8988T (cell line): ENCODE measurements around the gene CTCFL.
"Not testable (repeated sequence)": the region's sequence is repeated elsewhere in the genome, so short reads cannot be mapped to it uniquely, and the experiment has no call there.

Source experiments
- DNase-seq: peaks from one replicate; pipeline ENCODE4 v3.0.0; 2011

CTCFL gene

DNA sequence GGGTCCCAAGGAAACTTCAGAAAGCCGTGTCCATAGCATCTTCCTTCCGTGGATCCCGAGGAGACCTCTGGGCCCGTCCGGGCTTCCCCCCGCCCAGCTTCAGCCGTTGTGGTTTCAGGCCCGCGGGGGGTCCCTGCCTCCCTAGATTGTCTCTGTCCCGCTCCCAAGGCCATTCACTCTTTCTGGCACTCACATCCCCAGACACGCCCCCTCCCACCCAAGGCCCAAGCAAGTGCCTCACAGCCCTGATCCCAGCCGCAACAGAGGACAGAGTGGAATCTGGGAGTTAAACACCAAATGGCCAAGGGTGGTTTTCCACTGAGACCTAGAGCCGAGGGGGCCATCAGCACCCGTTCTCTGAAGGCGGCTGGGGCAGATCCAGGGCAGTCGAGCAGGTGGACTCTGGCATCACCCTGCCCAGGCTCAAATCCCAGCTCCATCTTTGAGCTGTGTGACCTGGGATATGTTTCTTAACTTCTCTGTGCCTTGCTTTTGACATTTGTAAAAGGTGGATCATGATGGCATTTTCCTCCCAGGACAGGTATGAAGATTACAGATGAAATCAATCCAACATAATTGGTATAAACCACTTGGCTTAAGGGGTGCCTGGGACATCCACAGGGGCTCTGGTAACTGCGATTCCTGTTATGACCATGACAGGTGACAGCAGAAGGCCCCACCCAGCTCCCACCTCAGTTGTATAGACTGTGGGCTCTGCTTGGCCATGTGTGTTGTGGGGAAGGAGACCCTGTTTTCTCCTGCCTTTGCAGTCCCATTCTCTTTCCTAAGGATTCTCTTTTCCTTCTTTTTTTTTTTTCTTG, 48.1 kb downstream of the CTCFL start:
- DNase-seq, result no peak

DNA sequence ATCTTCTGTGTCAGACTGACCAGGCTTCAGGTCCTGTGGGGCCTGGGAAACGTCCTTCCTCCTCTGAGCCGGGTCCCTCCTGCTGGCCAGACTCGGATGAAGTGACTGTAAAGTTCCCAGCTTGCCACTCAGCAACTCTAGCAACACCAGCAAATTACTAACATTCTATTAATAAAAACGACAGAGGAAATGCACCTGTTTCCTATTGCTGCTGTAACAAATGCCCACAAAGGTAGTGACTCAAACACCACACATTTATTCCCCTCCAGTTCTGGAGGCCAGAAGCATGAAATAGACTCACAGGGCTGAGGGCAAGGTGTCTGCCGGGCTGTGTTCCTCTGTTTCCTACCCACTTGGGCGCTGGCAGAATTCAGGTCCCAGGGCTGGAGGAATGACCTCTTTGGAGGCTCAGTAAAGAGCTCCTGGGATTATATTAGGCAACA, 48.8 kb downstream of the CTCFL start:
- DNase-seq, result no peak

DNA sequence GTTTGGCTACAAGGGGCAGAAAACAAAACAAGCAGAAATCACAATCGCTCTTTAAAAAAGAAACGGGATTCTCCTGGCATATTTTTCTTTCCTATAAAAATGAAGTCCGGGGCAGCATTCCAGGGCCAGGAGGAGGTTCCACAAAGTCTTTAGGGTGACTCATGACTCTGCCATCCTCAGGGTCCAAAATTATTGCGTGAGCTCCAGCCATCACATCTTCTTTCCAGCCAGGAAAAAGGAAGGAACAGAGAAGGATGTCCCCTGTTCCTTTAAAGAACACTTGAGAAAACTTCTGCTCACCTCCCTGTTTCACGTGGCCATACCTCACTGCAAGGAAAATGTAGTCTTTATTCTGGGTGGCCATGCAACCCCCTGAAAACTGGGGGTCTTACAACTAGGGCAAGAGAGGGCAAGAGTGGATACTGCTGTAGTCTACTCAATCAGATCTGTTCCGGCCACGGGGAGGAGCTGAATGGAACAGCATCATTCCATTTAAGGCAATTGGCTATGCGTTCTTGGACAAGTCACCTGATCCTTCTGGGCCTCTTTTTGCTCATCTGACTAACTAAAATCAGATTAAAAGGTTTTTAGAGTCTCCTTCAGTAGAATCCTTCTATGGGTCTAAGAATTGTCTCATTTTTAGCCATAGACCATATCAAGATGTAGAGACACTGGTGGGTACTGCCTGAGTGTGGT, 49.4 kb downstream of the CTCFL start:
- DNase-seq, result no peak

DNA sequence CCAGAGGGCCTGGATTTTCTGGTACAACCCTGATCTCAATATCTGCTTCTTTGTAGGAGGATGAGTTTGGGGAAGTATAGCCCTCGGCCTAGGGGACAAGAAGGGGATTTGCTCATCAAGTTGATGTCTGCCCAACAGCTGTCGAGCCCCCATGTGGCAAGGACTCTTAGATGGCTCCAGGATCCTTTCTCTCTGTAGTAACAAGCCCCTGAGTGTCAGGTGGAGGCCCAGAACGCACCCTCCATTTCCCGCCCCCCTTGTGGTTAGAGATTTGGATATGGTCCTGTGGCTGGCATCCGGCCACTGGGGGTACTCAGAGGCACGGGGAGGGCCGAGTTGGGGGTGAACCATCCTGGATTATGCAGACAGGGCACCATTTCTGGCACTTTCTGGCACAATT, 50.1 kb downstream of the CTCFL start:
- DNase-seq, result no peak

DNA sequence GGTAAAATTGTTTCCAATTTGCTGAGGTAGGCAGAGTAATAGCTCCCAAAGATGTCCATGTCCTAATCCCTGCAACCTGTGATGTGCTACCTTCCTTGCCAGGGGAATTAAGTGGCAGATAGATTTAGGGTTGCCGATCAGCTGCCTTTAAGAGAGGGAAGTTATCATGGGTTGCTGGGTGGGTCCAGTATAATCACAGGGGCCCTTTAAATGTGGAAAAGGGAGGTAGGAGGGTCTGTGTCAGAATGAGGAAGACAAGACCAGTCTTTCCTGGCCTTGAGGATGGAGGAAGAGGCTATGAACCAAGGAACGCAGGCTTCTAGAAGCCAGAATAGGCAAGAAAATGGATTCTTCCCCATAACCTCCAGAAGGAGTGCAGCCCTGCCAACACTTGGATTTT, 50.7 kb downstream of the CTCFL start:
- DNase-seq, result no peak

DNA sequence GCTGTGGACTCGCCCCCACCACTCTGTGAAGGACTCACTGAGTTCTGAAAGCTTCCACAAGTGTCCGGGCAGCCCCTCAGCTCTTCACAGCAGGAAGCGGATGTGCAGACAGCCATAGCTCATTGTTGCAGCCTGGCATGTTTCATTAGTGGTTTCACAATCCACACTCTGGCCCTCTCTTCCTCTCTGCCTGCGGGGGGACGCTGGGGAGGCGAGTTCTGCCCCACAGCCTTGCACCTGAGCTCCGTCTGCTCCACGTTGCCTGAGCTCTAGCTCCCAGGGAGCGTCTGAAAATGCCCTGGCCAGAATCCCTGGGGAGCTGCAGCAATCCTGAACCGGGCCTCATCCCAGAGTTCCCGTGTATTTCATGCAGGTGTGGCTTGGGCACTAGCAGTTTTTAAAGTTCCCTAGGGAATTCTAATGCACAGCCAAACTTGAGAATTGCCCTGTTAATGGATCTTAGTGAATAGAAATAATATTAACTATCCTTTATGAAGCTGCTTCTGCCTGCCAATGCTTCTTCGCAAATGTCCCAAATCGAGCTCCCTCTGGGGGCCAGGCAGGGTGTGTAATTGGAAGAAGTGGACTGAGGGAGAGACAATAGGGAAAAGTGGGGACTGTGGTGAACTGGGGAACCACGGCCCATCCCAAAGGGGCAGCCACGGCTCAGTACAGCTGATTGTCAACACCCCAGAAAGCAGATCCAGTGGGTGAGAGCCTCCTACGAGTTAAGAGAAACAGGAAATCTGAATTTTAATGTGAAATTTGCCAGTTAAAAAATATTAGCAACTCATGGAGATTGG, 51.5 kb downstream of the CTCFL start:
- no peak for DNase-seq

DNA sequence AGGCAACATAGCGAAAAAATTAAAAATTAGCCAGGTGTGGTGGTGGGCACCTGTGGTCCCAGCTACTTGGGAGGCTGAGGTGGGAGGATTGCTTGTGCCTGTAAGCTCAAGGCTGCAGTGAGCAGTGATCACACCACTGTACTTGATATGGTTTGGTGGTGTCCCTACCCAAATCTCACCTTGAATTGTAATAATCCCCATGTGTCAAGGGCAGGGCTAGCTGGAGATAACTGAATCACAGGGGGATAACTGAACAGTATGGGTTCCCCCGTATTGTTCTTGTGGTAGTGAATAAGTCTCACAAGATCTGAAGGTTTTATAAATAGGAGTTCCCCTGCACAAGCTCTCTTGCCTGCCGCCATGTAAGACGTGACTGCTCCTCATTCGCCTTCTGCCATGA, 52.5 kb downstream of the CTCFL start:
- DNase-seq, result not testable (repeated sequence)

DNA sequence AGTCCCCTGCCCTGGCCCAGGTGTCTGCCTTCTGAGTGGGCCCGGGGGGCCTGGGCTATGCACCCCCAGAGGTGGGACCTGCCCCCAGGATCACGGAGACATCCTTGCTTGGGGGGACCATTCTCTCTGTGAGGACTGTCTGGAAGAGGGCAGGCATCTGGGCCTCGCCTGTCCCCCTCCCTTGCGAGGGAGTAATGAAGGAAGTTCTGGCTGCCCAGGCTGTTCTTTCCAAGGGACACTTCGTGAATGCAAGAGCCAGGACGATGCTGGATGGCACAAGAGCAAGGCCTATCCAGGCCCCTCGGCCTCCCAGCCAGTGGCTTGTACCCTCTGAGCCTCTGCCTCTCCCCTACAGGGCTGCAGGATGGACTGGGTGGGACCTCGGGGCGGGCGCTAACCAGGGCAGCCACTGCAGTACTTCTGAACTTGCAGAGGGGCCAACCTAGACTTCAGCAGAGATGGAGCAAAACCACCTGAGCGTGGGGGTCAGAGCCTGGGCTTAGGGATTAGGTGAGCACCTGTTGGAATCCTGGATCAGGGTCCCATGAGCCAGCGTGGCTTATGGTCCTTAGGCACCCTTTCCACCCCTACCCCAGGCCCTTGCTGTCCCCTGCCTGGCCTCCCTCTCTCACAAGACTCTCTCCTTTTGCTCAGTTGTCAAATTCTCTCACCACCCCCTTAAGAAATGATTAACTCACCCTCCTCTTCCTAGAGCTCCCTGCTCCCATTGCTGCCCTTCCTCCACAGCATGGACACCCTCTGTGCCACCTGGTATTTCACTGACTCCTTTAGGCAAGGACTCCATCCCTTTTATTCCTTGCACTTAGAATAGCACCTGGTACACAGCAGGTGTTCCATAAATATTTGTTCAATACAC, 53.2 kb downstream of the CTCFL start:
- DNase-seq, result peak; percentile 8

DNA sequence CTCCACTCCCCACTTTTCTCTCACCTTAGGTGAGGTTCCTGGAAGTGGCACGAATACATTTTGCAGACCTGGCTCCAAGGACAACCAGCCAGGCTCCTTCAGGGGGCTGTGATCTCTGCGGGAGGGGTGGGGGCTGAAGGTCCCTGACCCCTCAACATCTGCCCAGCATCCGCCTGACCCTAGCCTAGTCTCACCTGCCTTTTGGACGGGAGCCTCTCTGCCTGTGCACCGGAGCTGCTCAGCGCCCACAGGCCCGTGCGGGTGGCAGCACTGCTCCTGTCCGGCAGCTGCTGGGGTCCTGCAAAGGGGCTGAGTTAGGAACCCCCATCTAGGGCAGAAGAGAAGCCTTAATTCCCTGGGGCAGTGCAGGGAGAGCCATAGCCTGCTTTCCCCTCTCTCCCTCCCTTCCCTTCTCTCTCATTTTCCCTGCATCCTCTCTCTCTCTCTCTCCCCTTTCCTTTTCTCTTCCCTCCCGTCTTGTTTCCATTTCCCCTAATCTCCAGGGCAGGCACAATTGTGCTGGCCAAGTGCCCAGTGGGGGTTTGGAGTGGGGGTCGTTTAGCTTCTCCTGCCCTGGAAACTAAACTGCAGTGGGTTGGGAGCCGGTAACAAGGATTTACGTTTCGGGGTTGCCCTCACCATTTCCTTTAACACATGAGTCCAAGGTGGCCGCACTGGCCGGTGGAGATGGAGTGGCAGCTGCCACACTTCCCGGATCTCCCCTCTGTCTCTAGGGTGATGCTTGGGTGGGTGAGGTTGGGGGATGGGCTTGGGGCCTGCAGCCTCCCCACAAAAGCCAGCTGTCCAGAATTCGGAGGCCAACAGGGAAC, 54.1 kb downstream of the CTCFL start:
- no peak for DNase-seq

DNA sequence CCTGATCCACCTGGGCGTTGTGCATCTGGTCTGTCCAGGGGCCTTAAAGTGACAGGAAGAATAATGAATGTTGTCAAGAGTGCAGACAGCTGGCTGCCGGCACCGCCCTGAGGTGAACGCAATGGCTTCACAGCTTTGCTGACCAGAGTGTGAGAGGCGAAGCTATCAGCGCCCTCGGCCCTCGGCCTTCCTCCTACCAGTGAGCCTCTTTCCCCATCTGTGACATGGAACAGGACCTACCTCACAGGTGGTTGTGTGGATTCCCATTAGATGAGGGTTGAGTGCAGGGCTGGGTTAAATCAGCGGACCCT, 54.8 kb downstream of the CTCFL start:
- no peak for DNase-seq

DNA sequence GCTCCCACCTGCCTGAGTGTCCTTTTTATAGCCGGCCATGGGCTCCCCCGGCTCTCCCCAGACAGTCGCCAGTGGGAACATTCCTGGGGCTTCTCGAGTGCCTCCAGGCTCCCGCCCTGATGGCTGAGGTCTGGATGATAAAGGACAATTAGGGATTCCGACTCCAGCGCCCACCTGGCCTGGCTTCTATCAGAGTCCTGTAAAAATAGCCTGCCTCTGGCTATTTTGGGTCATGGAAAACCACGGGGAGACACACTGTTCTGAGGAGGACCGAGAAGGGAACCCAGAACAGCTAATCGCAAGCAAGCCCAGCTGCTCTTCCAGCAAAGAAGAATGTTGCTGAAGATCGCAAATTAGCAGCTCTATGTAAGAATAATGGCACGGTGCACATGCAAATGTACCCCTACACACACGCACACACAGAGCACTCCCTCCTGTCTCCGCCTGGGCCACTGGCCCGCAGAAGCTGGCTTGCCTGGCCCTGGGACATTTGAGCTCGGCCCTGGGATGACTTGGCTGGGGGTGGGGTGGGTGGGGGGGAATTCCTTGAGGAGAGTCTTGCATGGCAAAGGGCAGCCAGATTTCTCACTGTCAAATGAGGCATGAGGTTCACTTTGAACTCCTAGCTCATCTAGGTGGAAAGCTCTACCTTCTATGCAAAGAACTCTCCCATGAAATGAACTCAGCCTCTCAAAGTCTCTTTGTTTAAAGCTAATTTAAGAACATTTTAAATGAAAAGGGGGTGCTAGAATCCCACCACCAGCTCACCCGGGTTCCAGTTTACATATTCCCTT, 55.3 kb downstream of the CTCFL start:
- no peak for DNase-seq

DNA sequence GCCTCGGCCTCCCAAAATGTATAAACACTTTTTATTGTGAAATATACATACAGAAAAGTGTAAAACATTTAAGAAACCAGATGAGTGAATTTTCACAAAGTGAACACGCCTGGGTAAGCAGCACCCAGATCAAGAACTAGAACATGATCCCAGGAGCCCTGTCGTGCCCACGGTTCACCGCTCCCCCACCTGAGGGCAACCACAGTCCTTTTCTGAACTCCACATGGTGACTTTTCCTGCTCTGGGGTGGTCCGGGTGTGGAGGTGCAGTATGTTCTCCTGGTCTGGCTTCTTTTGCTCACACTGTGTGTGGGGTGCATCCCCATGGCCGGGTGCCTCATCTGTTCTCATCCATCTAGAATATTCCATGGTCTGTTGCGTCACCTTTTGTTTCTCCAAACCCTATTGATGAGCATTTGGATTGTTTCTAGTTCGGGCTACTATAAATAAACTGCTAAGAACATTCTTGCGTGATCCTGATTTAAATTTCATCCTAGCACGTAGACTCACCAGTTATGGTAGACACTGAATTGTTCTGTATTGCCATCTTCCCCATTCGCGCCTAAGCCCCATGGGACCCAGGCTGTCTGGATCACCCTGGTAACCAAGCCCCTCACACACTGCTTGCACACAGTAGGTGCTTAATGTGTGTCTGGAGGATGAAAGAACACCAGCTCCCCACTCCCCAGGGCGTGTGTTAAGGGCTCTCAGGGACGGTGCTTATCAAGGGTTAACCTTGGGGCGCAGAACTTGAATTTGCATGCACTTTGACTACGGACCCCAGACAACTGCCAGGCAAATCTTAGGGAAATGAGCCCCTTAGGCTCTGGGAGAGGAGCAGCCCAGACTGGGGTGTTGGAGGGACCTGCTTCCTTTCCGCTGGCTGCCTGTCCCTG, 56.2 kb downstream of the CTCFL start:
- no peak for DNase-seq

DNA sequence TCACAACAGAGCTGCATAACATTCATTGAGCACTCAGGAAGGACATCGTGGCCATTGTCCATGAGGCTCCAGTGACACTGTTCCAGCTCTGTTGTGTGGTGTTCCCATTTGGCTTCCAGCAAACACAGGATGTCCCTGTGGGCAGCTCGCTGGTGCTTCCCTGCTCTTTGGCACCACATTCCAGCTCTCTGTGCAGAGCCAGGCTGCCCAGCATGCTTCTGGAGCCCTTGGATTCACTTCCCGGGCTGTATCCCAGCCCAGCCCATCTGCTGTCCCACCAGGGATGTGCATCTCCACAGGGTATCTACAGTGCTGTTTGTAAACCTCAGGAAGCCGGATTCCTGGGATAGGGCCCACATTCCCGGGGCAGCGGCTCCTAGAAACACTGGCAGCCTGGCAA, 57.2 kb downstream of the CTCFL start:
- DNase-seq, result no peak

DNA sequence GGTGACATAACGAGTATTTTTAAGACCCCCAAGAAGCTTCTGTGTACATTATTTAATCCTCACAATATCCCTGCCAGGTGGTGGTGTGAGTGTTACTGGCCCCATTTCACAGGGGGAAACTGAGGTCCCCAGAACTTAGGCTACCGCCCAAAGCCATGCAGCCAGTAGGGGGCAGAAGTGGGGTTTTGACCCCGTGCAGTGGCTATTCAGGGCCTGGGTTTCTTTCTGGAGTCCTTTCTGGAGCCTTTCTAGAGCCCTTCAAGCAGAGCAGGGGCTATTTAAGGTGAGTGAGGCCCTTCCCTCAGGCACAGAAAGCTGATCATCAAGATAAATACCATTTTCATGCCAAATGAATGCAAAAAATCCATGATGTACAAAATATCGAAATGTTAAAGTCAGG, 59.0 kb downstream of the CTCFL start:
- DNase-seq, result no peak

DNA sequence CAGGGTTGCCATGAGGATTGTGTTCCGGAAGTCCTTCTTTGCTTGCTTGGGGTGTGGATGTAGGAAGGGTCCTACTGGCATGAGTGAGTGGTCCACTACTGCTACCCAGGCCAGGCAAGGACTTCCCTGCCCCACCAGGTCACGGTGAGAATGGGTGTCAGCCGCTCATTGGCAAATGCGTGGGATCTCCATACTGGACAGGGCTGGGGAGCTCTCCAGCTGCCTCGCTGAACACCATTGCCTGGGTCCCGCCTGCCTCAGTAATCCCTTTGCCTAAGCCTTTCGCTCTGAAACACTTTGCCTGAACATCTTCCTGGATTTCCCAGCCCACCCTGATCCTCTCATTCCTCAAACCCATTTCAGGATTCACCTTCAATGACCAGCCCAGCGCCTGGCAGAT, 59.5 kb downstream of the CTCFL start:
- no peak for DNase-seq

DNA sequence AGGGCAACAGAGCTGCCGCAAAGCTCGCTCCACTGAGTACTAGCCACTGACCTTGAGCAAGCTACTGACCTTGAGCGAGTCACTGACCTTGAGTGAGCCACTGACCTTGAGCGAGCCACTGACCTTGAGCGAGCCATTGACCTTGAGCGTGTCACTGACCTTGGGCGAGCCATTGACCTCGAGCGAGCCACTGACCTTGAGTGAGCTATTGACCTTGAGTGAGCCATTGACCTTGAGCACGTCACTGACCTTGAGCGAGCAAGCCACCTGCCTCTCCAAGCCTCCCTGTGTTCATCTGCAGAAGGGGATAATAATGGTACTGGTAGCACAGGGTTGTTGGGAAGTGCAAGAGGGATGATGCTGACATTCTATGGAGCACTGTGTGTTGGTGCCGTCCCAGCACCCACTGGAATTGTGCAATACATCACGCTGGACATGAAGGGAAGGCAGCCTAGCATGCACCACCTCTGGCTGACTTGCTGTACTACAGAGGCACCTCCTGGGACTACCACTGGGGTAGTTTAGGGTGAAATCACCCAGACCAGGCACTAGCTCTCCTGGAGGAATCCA, 60.2 kb downstream of the CTCFL start:
- peak; percentile 72 for DNase-seq

DNA sequence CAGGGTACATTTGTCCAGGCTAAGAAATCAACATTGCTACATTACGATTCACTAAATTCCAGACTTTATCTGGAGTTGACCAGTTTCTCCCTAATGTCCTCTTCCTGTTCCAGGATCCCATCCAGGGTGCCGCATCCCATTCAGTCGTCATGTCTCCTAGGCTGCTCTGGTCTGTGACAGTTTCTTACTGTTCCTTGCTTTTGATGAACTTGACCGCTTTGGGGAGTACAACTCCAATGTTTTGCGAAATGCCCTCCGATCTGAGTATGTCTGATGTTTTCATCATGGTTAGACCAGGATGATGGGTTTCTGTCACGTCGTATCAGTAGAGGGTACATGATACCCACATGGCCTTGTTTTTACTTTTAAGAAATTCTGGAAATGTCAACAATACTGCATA, 62.2 kb downstream of the CTCFL start:
- no peak for DNase-seq

DNA sequence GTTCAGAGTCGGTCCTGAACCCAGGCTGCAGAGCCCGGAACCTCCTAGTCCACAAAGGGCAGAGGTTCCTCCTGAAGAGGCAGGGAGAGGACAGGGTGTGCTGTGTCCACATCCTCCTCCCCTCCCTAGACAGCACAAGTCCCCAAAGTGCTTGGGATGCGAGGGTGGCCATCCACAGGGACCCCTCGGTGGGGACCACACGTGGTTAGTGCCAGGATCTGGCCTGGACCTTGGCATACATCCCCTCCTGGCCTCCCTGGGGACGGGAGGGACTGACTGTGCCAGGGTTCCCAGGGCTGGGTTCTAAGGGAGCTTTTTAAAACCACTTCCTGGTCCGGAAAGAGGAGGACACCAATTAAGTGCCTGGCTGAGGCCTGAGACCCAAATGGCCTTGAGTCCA, 63.2 kb downstream of the CTCFL start:
- DNase-seq, result no peak

DNA sequence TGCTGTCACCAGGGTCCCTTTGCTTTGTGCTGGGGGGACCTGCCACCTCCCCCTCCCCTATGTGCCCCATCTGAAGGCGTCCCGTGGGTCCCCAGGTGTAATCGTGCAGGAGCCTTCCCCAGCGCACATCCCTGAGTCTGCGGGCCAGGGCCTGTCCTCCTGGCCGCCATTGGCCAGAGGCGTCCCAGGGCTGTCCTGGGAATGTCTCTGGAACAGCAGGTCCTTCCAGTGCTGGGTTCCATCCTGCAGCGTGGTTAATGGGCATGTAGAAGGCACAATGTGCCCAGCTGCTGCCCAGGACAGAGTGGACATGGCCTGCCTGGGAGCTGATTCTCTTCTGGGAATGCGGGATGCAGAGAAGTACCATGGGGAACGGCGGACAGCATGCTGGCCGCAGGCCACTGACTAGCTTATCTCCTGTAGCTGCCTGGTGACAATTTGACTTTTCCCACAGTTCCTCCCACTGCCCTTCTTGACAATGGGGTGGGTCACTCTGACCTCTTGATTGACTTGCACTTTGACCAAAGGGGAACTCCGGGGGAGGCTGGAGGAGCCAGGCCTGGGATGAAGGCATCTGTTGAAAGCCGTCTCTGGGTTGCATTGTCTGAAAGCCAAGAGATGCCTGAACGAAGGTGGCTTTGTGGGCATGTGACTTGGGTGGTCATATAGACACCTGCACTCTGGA, 64.0 kb downstream of the CTCFL start:
- no peak for DNase-seq
